C4-2B (cell line): ENCODE results near the gene CFAP54.

Experiments
- H3K27ac ChIP-seq: fragments of 450-650 bp; 2 replicates; pipeline ENCODE4 v1.5.1; 2017
- CTCF ChIP-seq: fragments of 450-650 bp; conservative IDR thresholded peaks from 2 replicates; pipeline ENCODE4 v1.5.1; 2017; ENCODE audit warnings: mild to moderate bottlenecking
- ZFX ChIP-seq: fragments of 450-650 bp; IDR thresholded peaks from 2 replicates; pipeline ENCODE4 v1.6.1; 2017

The CFAP54 gene

GRCh38 chr12:96881608-96882007 is 392.2 kb downstream of the CFAP54 start:
- TF ChIP-seq CTCF (no peak), ZFX (no peak)
- no peak overlapping the region for H3K27ac ChIP-seq

- no peak for TF ChIP-seq CTCF
- no peak for TF ChIP-seq ZFX
- H3K27ac ChIP-seq: no peak overlapping the region
These were observed 393.5 kb downstream of the CFAP54 start for GRCh38 chr12:96882862-96883261.

- no peak for TF ChIP-seq ZFX
- TF ChIP-seq CTCF: no peak
- no peak overlapping the region for H3K27ac ChIP-seq
These were observed 394.2 kb downstream of the CFAP54 start for GRCh38 chr12:96883571-96883970.

- H3K27ac ChIP-seq: no peak overlapping the region
- TF ChIP-seq CTCF (no peak), ZFX (no peak)
These were observed 397.8 kb downstream of the CFAP54 start for GRCh38 chr12:96886998-96887677.

- TF ChIP-seq CTCF (no peak), ZFX (no peak)
- H3K27ac ChIP-seq: no peak overlapping the region
These were observed 400.0 kb downstream of the CFAP54 start for GRCh38 chr12:96889273-96889933.

GRCh38 chr12:96890331-96890730 is 401.0 kb downstream of the CFAP54 start:
- TF ChIP-seq CTCF (no peak), ZFX (no peak)
- no peak overlapping the region for H3K27ac ChIP-seq

GRCh38 chr12:96892104-96892503 is 402.7 kb downstream of the CFAP54 start:
- no peak overlapping the region for H3K27ac ChIP-seq
- TF ChIP-seq ZFX: no peak
- no peak for TF ChIP-seq CTCF
